HepG2 (cell line): ENCODE measurements around the gene TAB2. TPM values are rescaled to one million over a fixed set of nuclear protein-coding genes. Genes with fewer than 3 reads are reported as not detected.

Experiments used
- ARNTL ChIP-seq: sonication (generic); formaldehyde crosslinking; IDR thresholded peaks from 2 replicates; pipeline ENCODE4 v1.4.0; 2020; ENCODE audit warnings: mild to moderate bottlenecking, missing genetic modification reagents
- GATA4 ChIP-seq: sonication (generic); IDR thresholded peaks from 2 replicates; pipeline ENCODE4 v1.6.1; 2016; ENCODE audit warnings: antibody characterized with exemption, low read depth, borderline replicate concordance
- MED13 ChIP-seq: sonication (generic); formaldehyde crosslinking; IDR thresholded peaks from 2 replicates; pipeline ENCODE4 v1.5.0; 2020; ENCODE audit warnings: missing genetic modification reagents
- MZF1 ChIP-seq: sonication (generic); formaldehyde crosslinking; IDR thresholded peaks from 2 replicates; pipeline ENCODE4 v1.8.1; 2023; ENCODE audit warnings: mild to moderate bottlenecking, missing genetic modification reagents, borderline replicate concordance
- NR2C2 ChIP-seq: sonication (generic); formaldehyde crosslinking; IDR thresholded peaks from 2 replicates; pipeline ENCODE4 v1.4.0; 2020; ENCODE audit warnings: missing genetic modification reagents, mild to moderate bottlenecking, moderate library complexity, borderline replicate concordance
- PCBP1 ChIP-seq: fragments of 200-400 bp; formaldehyde crosslinking; IDR thresholded peaks from 2 replicates; pipeline ENCODE4 v1.6.1; 2017; ENCODE audit warnings: mild to moderate bottlenecking, low read depth, low read length, borderline replicate concordance
- SIN3B ChIP-seq: fragments of 150-350 bp; IDR thresholded peaks from 2 replicates; pipeline ENCODE4 v1.6.1; 2014; ENCODE audit warnings: low read length
- SP140L ChIP-seq: sonication (generic); formaldehyde crosslinking; IDR thresholded peaks from 2 replicates; pipeline ENCODE4 v1.4.0; 2020; ENCODE audit warnings: missing genetic modification reagents, borderline replicate concordance
- TAF15 ChIP-seq: fragments of 200-400 bp; formaldehyde crosslinking; IDR thresholded peaks from one replicate; pipeline ENCODE4 v1.6.1; 2018; ENCODE audit warnings: mild to moderate bottlenecking, low read depth, low read length; ENCODE audit not compliant: poor library complexity, severe bottlenecking
- TBL1XR1 ChIP-seq: fragments of 150-350 bp; IDR thresholded peaks from 2 replicates; pipeline ENCODE4 v1.6.1; 2014; ENCODE audit warnings: borderline replicate concordance, low read length; ENCODE audit not compliant: partially characterized antibody
- XRCC5 ChIP-seq: fragments of 200-400 bp; formaldehyde crosslinking; optimal IDR thresholded peaks from 2 replicates; pipeline ENCODE3; 2017; ENCODE audit warnings: mild to moderate bottlenecking, low read length
- ZC3H13 ChIP-seq: sonication (generic); formaldehyde crosslinking; IDR thresholded peaks from 2 replicates; pipeline ENCODE4 v1.8.1; 2023; ENCODE audit warnings: mild to moderate bottlenecking, missing genetic modification reagents, moderate library complexity
- ZFP37 ChIP-seq: sonication (generic); formaldehyde crosslinking; IDR thresholded peaks from 2 replicates; pipeline ENCODE4 v1.4.0; 2020; ENCODE audit warnings: missing genetic modification reagents, borderline replicate concordance
- ZKSCAN5 ChIP-seq: sonication (generic); formaldehyde crosslinking; IDR thresholded peaks from 2 replicates; pipeline ENCODE4 v1.5.1; 2020; ENCODE audit warnings: mild to moderate bottlenecking, missing genetic modification reagents
- ZNF543 ChIP-seq: sonication (generic); formaldehyde crosslinking; IDR thresholded peaks from 2 replicates; pipeline ENCODE4 v1.4.0; 2020; ENCODE audit warnings: mild to moderate bottlenecking, missing genetic modification reagents
- ZNF557 ChIP-seq: sonication (generic); formaldehyde crosslinking; IDR thresholded peaks from 2 replicates; pipeline ENCODE4 v1.4.0; 2020; ENCODE audit warnings: missing genetic modification reagents
- ZNF615 ChIP-seq: sonication (generic); formaldehyde crosslinking; IDR thresholded peaks from 2 replicates; pipeline ENCODE4 v1.5.0; 2020; ENCODE audit warnings: mild to moderate bottlenecking, missing genetic modification reagents, borderline replicate concordance
- ZNF670 ChIP-seq: sonication (generic); formaldehyde crosslinking; IDR thresholded peaks from 2 replicates; pipeline ENCODE4 v1.8.0; 2022; ENCODE audit warnings: mild to moderate bottlenecking, missing genetic modification reagents, borderline replicate concordance
- ZNF672 ChIP-seq: sonication (generic); formaldehyde crosslinking; IDR thresholded peaks from 2 replicates; pipeline ENCODE4 v1.8.1; 2022; ENCODE audit warnings: missing genetic modification reagents
- ZNF775 ChIP-seq: sonication (generic); formaldehyde crosslinking; IDR thresholded peaks from 2 replicates; pipeline ENCODE4 v1.4.0; 2020; ENCODE audit warnings: missing genetic modification reagents, mild to moderate bottlenecking, moderate library complexity, borderline replicate concordance
- ZNF841 ChIP-seq: sonication (generic); formaldehyde crosslinking; IDR thresholded peaks from 2 replicates; pipeline ENCODE4 v1.8.1; 2023; ENCODE audit warnings: missing genetic modification reagents, borderline replicate concordance
- ZSCAN12 ChIP-seq: sonication (generic); formaldehyde crosslinking; IDR thresholded peaks from 2 replicates; pipeline ENCODE4 v1.9.0; 2021; ENCODE audit warnings: mild to moderate bottlenecking, missing genetic modification reagents
- polyA plus RNA-seq, 8 experiments: library from polyadenylated mRNA; depleted of rRNA in 3 of 8; stranded (reverse) in 7 of 8; unstranded in 1 of 8; fragments of >200 nt; fragmentation: Illumina TruSeq in 4 of 8; extraction: Trizol in 4 of 8; gene quantifications; 2 replicates each; pipeline versions ENCODE4 v1.2.1 to v1.2.3, GENCODE V29; 2011 to 2016; ENCODE audit warnings: low read depth in 4 of 8, missing spikeins in 1 of 8, mixed read lengths in 1 of 8; ENCODE audit not compliant: insufficient read depth in 1 of 8
- total RNA-seq, 5 experiments: library from RNA; depleted of rRNA; stranded (reverse); fragments of >200 nt; fragmentation: Illumina TruSeq; extraction: Trizol; gene quantifications; 2 replicates each; pipeline ENCODE4 v1.2.3, GENCODE V29; 2016; ENCODE audit warnings: low read depth in 1 of 5
- TF ChIP-seq, protein P1 (sequence below): sonication (generic); formaldehyde crosslinking; IDR thresholded peaks from 2 replicates; pipeline ENCODE4; 2020; ENCODE audit warnings: missing genetic modification reagents, mild to moderate bottlenecking, borderline replicate concordance
- TF ChIP-seq, protein P2 (sequence below): sonication (generic); formaldehyde crosslinking; IDR thresholded peaks from 2 replicates; pipeline ENCODE4 v1.8.0; 2022; ENCODE audit warnings: missing genetic modification reagents, mild to moderate bottlenecking, moderate library complexity, borderline replicate concordance
- TF ChIP-seq, protein P3 (sequence below): IDR thresholded peaks from 2 replicates; pipeline ENCODE4 v1.6.1; 2012; ENCODE audit warnings: inconsistent platforms

TAB2 gene
- total and polyA plus RNA-seq, 2 of the 13 experiments (the other 11 are each of a cell fraction or from before 2014, with no cell fraction given), result 23.7 to 50.2 TPM

DNA sequence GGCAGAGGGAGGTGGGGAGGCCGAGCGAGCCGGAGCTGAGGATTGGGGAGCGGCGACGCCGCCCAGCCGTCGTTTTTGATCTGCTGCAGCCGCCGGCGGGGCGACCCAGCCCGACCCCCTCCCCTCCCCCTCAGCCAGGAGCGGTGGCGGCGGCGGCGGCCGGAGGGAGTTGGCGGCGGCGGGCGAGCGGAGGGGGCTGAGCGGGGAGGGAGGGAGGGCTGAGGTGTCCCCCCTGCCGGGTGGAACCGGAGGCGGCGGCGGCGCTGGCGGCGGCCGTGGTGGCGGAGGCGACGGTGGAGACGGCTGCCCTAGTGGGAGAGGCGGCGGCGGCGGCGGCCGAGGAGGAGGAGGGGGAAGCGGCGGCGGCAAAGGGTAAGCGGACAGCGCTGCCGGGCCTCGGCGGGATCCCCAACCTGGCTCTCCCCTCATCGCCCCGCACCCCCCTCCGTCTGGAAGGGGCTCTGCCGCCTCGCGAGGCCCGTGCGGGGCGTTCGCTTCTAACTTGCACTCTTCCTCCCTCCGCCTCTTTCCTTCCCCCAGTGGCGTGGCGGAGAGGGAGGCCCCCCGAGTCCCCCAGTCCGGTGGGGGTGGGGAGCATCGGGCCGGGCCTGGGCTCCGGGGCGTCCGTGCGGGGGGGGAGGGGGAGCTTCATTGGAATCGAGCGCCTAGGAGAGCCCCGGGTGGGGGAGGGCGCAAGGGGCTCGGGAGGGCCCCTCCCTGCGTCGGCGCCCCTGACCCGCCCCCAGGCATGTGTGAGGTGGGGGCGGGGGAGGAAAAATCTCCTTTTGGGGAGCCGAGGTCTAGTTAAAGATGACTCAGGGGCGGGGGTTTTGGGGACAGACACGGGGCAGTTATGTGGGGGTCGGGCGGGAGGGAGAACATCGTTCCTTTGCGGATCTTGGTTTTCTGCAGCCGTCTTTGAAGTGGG lies at the start of gene TAB2 (continued):
- TF ChIP-seq, protein P1, sequence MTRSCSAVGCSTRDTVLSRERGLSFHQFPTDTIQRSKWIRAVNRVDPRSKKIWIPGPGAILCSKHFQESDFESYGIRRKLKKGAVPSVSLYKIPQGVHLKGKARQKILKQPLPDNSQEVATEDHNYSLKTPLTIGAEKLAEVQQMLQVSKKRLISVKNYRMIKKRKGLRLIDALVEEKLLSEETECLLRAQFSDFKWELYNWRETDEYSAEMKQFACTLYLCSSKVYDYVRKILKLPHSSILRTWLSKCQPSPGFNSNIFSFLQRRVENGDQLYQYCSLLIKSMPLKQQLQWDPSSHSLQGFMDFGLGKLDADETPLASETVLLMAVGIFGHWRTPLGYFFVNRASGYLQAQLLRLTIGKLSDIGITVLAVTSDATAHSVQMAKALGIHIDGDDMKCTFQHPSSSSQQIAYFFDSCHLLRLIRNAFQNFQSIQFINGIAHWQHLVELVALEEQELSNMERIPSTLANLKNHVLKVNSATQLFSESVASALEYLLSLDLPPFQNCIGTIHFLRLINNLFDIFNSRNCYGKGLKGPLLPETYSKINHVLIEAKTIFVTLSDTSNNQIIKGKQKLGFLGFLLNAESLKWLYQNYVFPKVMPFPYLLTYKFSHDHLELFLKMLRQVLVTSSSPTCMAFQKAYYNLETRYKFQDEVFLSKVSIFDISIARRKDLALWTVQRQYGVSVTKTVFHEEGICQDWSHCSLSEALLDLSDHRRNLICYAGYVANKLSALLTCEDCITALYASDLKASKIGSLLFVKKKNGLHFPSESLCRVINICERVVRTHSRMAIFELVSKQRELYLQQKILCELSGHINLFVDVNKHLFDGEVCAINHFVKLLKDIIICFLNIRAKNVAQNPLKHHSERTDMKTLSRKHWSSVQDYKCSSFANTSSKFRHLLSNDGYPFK (CRISPR knock-in tag), result 0 out of 2 replicates have a peak, but pooled peaks have one; percentile 4
- TF ChIP-seq SP140L (CRISPR knock-in tag) (no peak), ZNF615 (CRISPR knock-in tag) (no peak), TAF15 (peak; percentile 29), PCBP1 (0 out of 2 replicates have a peak, but pooled peaks have one; percentile 58), XRCC5 (no peak), SIN3B (no peak), TBL1XR1 (no peak), ZC3H13 (CRISPR knock-in tag) (0 out of 2 replicates have a peak, but pooled peaks have one; percentile 3), ZNF557 (CRISPR knock-in tag) (no peak), ZNF670 (CRISPR knock-in tag) (no peak), ZNF841 (CRISPR knock-in tag) (0 out of 2 replicates have a peak, but pooled peaks have one; percentile 18), GATA4 (no peak), ZNF775 (CRISPR knock-in tag) (no peak), ARNTL (CRISPR knock-in tag) (no peak), MZF1 (CRISPR knock-in tag) (no peak), ZNF672 (CRISPR knock-in tag) (0 out of 2 replicates have a peak, but pooled peaks have one; percentile 60), ZNF543 (CRISPR knock-in tag) (peak; percentile 60; the same call in 1 of the 2 replicates), ZKSCAN5 (CRISPR knock-in tag) (no peak), ZFP37 (CRISPR knock-in tag) (no peak), ZSCAN12 (CRISPR knock-in tag) (no peak), MED13 (CRISPR knock-in tag) (no peak), NR2C2 (peak; percentile 12; the same call in 1 of the 2 replicates)
- TF ChIP-seq, protein P2, sequence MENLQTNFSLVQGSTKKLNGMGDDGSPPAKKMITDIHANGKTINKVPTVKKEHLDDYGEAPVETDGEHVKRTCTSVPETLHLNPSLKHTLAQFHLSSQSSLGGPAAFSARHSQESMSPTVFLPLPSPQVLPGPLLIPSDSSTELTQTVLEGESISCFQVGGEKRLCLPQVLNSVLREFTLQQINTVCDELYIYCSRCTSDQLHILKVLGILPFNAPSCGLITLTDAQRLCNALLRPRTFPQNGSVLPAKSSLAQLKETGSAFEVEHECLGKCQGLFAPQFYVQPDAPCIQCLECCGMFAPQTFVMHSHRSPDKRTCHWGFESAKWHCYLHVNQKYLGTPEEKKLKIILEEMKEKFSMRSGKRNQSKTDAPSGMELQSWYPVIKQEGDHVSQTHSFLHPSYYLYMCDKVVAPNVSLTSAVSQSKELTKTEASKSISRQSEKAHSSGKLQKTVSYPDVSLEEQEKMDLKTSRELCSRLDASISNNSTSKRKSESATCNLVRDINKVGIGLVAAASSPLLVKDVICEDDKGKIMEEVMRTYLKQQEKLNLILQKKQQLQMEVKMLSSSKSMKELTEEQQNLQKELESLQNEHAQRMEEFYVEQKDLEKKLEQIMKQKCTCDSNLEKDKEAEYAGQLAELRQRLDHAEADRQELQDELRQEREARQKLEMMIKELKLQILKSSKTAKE (CRISPR knock-in tag), result no peak; the same call in 1 of the 2 replicates
- TF ChIP-seq, protein P3, sequence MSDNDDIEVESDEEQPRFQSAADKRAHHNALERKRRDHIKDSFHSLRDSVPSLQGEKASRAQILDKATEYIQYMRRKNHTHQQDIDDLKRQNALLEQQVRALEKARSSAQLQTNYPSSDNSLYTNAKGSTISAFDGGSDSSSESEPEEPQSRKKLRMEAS, result no peak
